Measurements from ENCODE around the gene SESN1.
A peak's percentile ranks its signal among the peaks of the same experiment; 100 is the strongest.

- TF ChIP-seq, protein P1, sequence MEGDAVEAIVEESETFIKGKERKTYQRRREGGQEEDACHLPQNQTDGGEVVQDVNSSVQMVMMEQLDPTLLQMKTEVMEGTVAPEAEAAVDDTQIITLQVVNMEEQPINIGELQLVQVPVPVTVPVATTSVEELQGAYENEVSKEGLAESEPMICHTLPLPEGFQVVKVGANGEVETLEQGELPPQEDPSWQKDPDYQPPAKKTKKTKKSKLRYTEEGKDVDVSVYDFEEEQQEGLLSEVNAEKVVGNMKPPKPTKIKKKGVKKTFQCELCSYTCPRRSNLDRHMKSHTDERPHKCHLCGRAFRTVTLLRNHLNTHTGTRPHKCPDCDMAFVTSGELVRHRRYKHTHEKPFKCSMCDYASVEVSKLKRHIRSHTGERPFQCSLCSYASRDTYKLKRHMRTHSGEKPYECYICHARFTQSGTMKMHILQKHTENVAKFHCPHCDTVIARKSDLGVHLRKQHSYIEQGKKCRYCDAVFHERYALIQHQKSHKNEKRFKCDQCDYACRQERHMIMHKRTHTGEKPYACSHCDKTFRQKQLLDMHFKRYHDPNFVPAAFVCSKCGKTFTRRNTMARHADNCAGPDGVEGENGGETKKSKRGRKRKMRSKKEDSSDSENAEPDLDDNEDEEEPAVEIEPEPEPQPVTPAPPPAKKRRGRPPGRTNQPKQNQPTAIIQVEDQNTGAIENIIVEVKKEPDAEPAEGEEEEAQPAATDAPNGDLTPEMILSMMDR (IDR thresholded peaks at IDR 0.05), result peak in 1 of 3 experiments; percentile 45
- TF ChIP-seq POLR2A (IDR thresholded peaks at IDR 0.05; ENCODE audit: low read depth), result no peak
- peak in 1 of 2 donors; percentile 11 for TF ChIP-seq POLR2AphosphoS5 (IDR thresholded peaks at IDR 0.05)
- no peak for TF ChIP-seq EP300 (IDR thresholded peaks at IDR 0.05)
These were observed 35.0 kb downstream of the SESN1 start for GRCh38 chr6:109059571-109060021.

Data from esophagus muscularis mucosa (tissue), 4 donors.